ENCODE measurements around the gene DACT1. TPM values are rescaled to one million over a fixed set of nuclear protein-coding genes. Genes with fewer than 3 reads are reported as not detected.

The DACT1 gene
- total RNA-seq, 2 donors from 2014 or later, result 3.5 to 21.2 TPM

GRCh38 chr14:58668848-58669480 lies 31.2 kb downstream of the DACT1 start:
- Histone ChIP-seq H3K4me3 (no peak overlapping the region), H3K27me3 (no peaks in the 10 kb centered on the region), H3K4me1 (peaks cover 0 to 19% of the 10 kb centered on the region in 2 donors), H3K27ac (peak overlapping the region; percentile 48 to 73), H3K9me3 (no peaks in the 10 kb centered on the region), H3K36me3 (no peaks in the 10 kb centered on the region)
- no peak for DNase-seq (ENCODE audit: low spot score)
- TF ChIP-seq CTCF (IDR thresholded peaks at IDR 0.05), result no peak

GRCh38 chr14:58669556-58670200 lies 31.9 kb downstream of the DACT1 start:
- Histone ChIP-seq H3K27ac (peak overlapping the region in 1 of 2 donors; percentile 73), H3K36me3 (no peaks in the 10 kb centered on the region), H3K9me3 (no peaks in the 10 kb centered on the region), H3K27me3 (no peaks in the 10 kb centered on the region), H3K4me3 (no peak overlapping the region), H3K4me1 (peaks cover 0 to 18% of the 10 kb centered on the region in 2 donors)
- TF ChIP-seq CTCF (IDR thresholded peaks at IDR 0.05), result no peak
- DNase-seq (ENCODE audit: low spot score), result no peak

- no peak overlapping the region for H3K4me3 ChIP-seq
- H3K27ac ChIP-seq, result no peak overlapping the region
- H3K36me3 ChIP-seq, result no peaks in the 10 kb centered on the region
- no peaks in the 10 kb centered on the region for H3K9me3 ChIP-seq
- DNase-seq (ENCODE audit: low spot score), result no peak
- H3K4me1 ChIP-seq, result peaks cover 0 to 18% of the 10 kb centered on the region in 2 donors
- no peaks in the 10 kb centered on the region for H3K27me3 ChIP-seq
- TF ChIP-seq CTCF (IDR thresholded peaks at IDR 0.05), result no peak
These were observed 33.3 kb downstream of the DACT1 start for GRCh38 chr14:58671024-58671423.

GRCh38 chr14:58671436-58671835 lies 33.7 kb downstream of the DACT1 start:
- no peak for DNase-seq (ENCODE audit: low spot score)
- Histone ChIP-seq H3K4me3 (no peak overlapping the region), H3K4me1 (peaks cover 0 to 18% of the 10 kb centered on the region in 2 donors), H3K27ac (no peak overlapping the region), H3K36me3 (no peaks in the 10 kb centered on the region), H3K9me3 (no peaks in the 10 kb centered on the region), H3K27me3 (no peaks in the 10 kb centered on the region)
- no peak for TF ChIP-seq CTCF (IDR thresholded peaks at IDR 0.05)

GRCh38 chr14:58673722-58674121 lies 36.0 kb downstream of the DACT1 start:
- Histone ChIP-seq H3K36me3 (no peaks in the 10 kb centered on the region), H3K4me1 (peaks cover 0 to 9% of the 10 kb centered on the region in 2 donors), H3K27ac (no peak overlapping the region), H3K27me3 (no peaks in the 10 kb centered on the region), H3K4me3 (no peak overlapping the region), H3K9me3 (no peaks in the 10 kb centered on the region)
- no peak for TF ChIP-seq CTCF (IDR thresholded peaks at IDR 0.05)
- DNase-seq (ENCODE audit: low spot score), result no peak

Measured in right atrium auricular region (tissue), 2 donors.